ENCODE data around the gene ITGB3.
"Not testable (repeated sequence)": the region's sequence is repeated elsewhere in the genome, so short reads cannot be mapped to it uniquely, and the experiment has no call there.

The ITGB3 gene

DNA sequence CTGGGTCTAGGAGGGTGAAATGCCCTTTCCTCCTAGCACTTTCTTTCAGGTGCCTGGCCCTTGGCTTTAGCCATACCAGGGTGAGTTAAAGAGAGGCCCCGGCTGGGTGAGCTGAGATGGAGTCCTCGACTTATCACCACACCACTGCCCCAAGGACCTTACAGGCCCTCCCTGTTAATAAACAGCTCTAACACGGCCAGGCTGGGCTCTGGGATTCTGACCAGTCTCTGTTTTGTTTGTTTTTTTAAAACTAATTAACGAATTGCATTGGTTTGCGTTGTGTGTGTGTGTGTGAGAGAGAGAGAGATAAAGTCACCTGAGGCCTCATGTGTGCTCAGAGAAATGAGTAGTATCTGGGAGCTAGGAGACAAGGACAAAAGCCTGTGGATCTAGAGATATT is 30.2 kb upstream of the ITGB3 start:
- no peak for DNase-seq

DNA sequence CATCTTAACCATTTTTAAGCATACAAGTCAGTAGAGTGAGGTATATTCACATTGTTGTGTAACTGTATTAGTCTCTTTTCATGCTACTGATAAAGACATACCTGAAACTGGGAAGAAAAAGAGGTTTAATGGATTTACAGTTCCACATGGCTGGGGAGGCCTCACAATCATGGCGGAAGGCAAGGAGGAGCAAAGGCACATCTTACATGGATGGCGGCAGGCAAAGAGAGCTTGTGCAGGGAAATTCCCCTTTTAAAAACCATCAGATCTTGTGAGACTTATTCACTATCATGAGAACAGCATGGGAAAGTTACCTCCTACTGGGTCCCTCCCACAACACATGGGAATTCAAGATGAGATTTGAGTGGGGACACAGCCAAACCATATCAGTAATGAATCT is 29.6 kb upstream of the ITGB3 start:
- not testable (repeated sequence) for DNase-seq

GRCh38 chr17:47224966-47225365 is 28.7 kb upstream of the ITGB3 start:
- DNase-seq, result no peak

GRCh38 chr17:47225436-47225858 is 28.2 kb upstream of the ITGB3 start:
- DNase-seq, result no peak

DNA sequence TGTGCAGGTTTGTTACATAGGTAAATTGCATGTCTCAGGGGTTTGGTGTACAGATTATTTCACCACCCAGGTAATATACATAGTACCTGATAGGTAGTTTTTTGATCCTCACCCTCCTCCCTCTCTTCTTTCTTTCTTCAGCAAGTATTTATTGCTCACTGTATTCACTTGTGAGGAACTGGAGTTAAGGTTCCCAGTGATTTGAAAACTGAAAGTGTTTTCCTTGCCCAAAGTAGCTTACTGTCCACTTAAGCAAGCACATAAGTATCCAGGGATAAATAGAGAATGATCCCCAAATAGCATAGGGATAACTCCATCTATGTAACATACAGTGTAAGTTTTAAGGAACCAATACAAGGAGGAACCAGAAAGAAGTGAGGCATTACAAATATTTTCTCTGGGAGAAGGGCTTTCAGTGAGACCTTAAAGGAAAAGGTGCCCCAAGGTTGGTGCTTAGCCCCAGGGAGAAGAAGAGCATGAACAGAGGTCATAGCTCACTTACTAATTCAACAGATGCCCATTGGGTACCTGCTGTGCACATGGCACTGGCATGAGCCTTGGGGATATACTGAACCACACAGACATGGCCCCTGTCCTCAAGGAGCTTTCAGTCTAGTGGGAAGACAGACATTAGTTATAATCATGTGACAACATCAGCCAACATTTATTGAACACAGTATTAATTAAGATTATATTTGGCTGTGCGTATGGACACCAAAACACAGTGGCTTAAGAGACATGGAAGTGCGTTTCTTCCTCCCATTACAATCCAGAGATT is 27.5 kb upstream of the ITGB3 start:
- DNase-seq, result no peak

DNA sequence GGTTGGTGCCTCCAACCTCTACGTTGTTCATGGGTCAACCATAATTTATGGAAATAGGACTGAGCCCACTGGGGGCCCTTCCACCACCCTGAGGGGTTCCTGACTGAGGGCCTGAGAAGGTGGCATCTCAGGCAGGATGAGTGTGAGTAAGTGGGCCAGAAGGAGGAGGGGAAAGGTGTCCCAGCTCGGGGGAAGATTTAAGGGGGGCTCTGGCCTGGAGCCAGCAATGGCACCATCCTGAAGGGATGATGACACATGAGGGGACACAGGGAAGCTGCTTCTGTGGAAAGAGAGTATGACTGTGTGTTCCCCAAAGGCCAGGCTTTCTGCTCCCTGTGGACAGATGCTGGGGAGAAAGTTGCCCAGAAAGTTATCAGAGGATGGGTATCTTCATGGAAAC is 25.8 kb upstream of the ITGB3 start:
- DNase-seq, result no peak

GRCh38 chr17:47229535-47230443 is 23.8 kb upstream of the ITGB3 start:
- DNase-seq, result no peak

DNA sequence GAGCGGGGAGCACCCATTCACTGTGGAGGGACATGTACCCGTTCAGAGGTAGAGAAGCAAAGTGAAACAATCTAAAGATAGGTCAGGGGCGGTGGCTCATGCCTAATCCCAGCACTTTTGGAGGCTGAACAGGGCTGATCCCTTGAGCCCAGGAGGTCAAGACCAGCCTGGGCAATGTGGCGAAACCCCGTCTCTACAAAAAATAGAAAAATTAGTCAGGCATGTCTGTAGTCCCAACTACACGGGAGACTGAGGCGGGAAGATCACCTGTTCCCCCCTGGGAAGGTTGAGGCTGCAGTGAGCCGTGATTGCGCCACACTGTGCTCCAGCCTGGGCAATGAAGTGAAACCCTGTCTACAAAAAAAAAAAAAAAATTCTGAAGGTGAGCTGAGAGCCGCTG is 22.8 kb upstream of the ITGB3 start:
- DNase-seq, result no peak

DNA sequence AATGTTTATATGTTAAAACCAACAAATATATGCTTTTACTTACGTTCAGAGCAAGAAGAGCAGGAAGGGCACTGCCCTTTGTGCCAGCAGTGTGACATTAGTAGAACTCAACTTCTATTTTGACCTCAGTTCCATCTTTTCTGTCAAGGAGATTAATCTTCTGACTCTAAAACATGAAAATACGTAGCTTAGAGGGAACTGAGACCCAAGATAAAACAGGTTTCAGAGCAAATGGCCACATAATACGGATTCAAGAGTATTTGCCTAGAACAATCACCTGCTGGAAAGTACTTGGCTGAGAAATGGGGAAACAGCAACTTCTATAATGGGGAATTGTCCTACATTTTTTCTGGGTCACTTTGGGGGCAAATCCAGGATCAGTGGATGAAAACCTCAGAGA is 22.3 kb upstream of the ITGB3 start:
- no peak for DNase-seq

DNA sequence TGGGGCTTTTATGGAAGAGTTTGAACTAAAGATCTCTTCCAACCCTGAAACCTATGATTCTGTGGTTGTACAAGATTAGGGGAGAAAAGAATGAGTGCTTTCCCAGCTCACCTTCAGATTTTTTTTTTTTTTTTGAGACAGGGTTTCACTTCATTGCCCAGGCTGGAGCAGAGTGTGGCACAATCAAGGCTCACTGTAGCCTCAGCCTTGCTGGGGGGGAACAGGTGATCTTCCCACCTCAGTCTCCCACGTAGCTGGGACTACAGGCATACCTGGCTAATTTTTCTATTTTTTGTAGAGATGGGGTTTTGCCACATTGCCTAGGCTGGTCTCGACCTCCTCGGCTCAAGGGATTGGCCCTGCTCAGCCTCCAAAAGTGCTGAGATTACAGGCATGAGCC is 21.8 kb upstream of the ITGB3 start:
- no peak for DNase-seq

DNA sequence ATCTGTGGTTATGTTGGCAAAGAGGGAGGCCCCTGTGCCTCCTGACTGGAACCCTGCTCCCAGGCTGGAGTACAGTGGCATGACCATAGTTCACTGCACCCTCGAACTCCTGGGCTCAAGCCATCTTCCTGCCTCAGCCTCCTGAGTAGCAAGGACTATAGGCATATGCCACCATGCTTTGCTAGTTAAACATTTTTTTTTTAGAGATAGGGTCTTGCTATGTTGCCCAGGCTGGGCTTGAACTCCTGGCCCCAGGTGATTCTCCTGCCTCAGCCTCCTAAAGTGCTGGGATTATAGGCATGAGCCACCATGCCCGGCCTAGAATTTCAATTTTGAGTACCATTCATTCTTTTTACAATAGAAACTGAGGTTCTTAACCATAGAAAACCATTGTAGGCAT is 21.2 kb upstream of the ITGB3 start:
- DNase-seq, result no peak

GRCh38 chr17:47235506-47235905 is 18.1 kb upstream of the ITGB3 start:
- no peak for DNase-seq

- DNase-seq, result no peak
Measured at GRCh38 chr17:47235923-47236322, 17.7 kb upstream of the ITGB3 start.

DNA sequence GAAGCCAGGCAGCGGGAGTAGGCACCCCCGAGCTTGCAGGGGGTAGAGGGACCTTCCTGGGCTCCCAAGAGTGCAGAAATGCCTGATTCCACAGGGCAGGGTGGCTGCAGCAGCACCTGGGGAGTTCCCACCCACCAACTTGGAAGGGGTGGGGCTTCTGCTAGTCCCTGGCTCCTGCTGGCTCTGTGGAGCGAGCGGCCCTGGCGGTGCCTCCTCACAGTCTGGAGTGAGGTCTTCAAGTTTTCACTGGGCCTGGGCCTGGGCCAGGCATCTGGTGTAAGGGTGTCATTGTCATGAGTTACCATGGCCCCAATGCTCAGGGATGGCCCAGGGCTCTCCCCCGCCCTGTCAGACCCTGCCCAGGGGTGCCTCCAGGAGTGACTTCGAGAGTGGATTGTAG is 15.8 kb upstream of the ITGB3 start:
- DNase-seq, result no peak

DNA sequence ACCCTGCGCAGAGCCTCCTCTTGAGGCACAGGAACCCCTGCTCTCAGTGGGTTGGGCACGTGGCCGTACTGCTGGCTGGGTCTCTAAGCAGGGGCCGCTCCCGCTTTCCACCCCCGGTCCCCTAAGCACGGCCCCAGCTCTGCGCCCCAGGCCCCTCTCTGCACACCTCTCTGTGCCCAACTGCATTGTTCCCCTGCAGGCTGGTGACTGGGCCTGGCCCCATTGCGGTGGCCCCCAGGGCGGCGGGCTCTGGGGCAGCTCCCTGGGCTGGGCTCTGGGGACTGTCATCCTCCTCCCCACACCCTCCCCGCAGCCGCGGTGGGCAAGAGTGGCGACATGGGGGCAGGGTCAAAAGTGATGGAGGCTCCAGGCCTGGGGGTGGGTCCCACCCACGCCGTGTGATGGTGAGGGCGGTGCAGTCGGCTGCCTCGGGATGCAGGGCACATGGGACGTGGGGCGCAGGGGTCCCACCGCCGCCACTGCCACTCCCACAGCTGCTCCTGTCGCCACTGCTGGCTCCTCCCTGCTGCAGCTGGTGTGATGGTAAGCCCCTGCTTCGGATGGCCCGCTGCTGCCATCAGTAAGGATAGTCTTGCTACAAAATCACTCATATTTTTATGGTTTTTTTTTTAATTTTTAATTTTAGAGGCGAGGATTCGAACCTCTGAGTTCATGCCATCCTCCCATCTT is 15.2 kb upstream of the ITGB3 start:
- DNase-seq, result no peak

DNA sequence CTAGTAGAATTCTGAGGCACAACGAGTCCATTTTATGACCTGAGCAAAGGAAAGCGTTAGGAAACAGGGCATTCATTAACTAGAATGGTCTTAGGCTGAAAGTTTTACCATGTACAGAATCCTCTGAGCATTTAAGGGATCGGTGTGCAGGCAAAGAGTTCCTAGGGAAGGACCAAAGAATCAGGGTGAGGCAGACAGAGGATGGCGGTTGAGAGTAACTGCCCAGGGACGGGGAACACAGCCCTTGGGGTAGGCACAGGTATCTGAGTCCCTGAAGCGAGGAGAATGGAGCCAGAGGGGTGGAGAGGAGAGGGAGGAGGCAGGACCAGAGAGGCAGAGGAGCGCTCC is 14.0 kb upstream of the ITGB3 start:
- no peak for DNase-seq

GRCh38 chr17:47239967-47240651 is 13.5 kb upstream of the ITGB3 start:
- no peak for DNase-seq

- DNase-seq, result no peak
Measured at GRCh38 chr17:47240806-47241205, 12.8 kb upstream of the ITGB3 start.

- no peak for DNase-seq
Measured at GRCh38 chr17:47242648-47243047, 11.0 kb upstream of the ITGB3 start.

DNA sequence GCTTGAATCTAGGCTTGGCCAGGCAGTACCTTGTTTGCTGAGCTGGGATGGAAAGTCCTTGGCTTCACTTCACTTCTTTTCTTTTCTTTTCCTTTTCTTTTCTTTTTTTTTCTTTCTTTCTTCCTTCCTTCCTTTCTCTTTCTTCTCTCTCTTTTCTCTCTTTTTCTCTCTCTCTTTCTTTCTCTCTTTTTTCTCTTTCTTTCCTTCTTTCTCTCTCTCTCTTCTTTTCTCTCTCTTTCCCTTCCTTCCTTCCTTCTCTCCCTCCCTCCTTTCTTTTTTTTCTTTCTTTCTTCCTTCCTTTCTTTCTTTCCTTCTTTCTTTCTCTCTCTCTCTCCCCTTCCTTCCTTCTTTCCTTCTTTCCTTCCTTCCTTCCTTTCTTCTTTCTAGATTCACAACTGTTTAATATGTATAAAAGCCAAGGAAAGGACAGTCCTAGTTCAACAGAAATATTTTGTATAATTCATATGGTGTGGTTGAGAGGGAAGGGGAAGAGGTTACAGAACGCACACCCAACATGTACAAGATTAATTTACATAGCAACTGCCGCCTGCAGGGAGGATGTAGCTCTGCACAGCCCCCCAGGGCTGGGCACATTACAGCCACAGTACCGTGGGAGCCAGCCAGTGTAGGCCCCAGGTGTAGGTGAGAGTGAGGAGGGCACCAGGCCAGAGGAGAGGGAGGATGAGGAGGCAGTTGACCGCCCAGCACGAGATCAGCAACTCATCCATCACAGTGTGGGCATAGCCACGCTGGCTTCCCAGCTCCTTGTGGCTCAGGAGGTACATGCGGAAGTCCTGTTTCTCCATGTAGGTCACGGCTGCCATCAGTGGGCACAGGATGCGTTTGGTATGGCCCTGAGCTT is 9.7 kb upstream of the ITGB3 start:
- no peak for DNase-seq

- DNase-seq, result no peak
Measured at GRCh38 chr17:47244697-47245096, 8.9 kb upstream of the ITGB3 start.

GRCh38 chr17:47246120-47246519 is 7.5 kb upstream of the ITGB3 start:
- no peak for DNase-seq

Measured in activated gamma-delta T cell (primary cell).